Measurements from ENCODE around the gene HTATSF1.
A peak's percentile ranks its signal among the peaks of the same experiment; 100 is the strongest.

Gene HTATSF1

GRCh38 chrX:136491832-136492231 is 5.6 kb upstream of the HTATSF1 start:
- in situ Hi-C loops (cut with HindIII; ENCODE audit: low pct_ligation_motif_present, low pct_unique_long_range_greater_than_20kb, low sequenced_read_pairs), result no loop called here
- DNase-seq, result no peak

GRCh38 chrX:136493011-136493410 is 4.4 kb upstream of the HTATSF1 start:
- in situ Hi-C loops (cut with HindIII; ENCODE audit: low pct_ligation_motif_present, low pct_unique_long_range_greater_than_20kb, low sequenced_read_pairs), result no loop called here

GRCh38 chrX:136495043-136495442 is 2.3 kb upstream of the HTATSF1 start:
- in situ Hi-C loops (cut with HindIII; ENCODE audit: low pct_ligation_motif_present, low pct_unique_long_range_greater_than_20kb, low sequenced_read_pairs), result no loop called here
- no peak for DNase-seq

More at GRCh38 chrX:136493011-136493410, 4.4 kb upstream of the HTATSF1 start:
- no peak for DNase-seq

- in situ Hi-C loops (cut with HindIII; ENCODE audit: low pct_ligation_motif_present, low pct_unique_long_range_greater_than_20kb, low sequenced_read_pairs), result no loop called here
- no peak for DNase-seq
These were observed 1.1 kb upstream of the HTATSF1 start for GRCh38 chrX:136496186-136496763.

- in situ Hi-C loops (cut with HindIII; ENCODE audit: low pct_ligation_motif_present, low pct_unique_long_range_greater_than_20kb, low sequenced_read_pairs), result no loop called here
- DNase-seq, result peak; percentile 77
These were observed 432 bp upstream of the HTATSF1 start for GRCh38 chrX:136496764-136497555.

- in situ Hi-C loops (cut with HindIII; ENCODE audit: low pct_ligation_motif_present, low pct_unique_long_range_greater_than_20kb, low sequenced_read_pairs), result no loop called here
These were observed 21.7 kb downstream of the HTATSF1 start for GRCh38 chrX:136519069-136519468.

GRCh38 chrX:136523770-136524169 is 26.4 kb downstream of the HTATSF1 start:
- DNase-seq, result no peak
- in situ Hi-C loops (cut with HindIII; ENCODE audit: low pct_ligation_motif_present, low pct_unique_long_range_greater_than_20kb, low sequenced_read_pairs), result no loop called here

More at GRCh38 chrX:136519069-136519468, 21.7 kb downstream of the HTATSF1 start:
- DNase-seq, result no peak

- in situ Hi-C loops (cut with HindIII; ENCODE audit: low pct_ligation_motif_present, low pct_unique_long_range_greater_than_20kb, low sequenced_read_pairs), result no loop called here
- peak; percentile 60 for DNase-seq
These were observed 28.6 kb downstream of the HTATSF1 start for GRCh38 chrX:136525738-136526606.

- in situ Hi-C loops (cut with HindIII; ENCODE audit: low pct_ligation_motif_present, low pct_unique_long_range_greater_than_20kb, low sequenced_read_pairs), result no loop called here
- DNase-seq, result peak; percentile 23
These were observed 31.4 kb downstream of the HTATSF1 start for GRCh38 chrX:136528645-136529315.

- DNase-seq, result no peak
- in situ Hi-C loops (cut with HindIII; ENCODE audit: low pct_ligation_motif_present, low pct_unique_long_range_greater_than_20kb, low sequenced_read_pairs), result no loop called here
These were observed 32.4 kb downstream of the HTATSF1 start for GRCh38 chrX:136529795-136530194.

GRCh38 chrX:136531951-136532350 is 34.6 kb downstream of the HTATSF1 start, which contains the start of gene VGLL1:
VGLL1 (plus strand) TSS chrX:136532215; CDS start chrX:136536021, 3,806 bp downstream.
- DNase-seq, result no peak
- in situ Hi-C loops (cut with HindIII; ENCODE audit: low pct_ligation_motif_present, low pct_unique_long_range_greater_than_20kb, low sequenced_read_pairs), result no loop called here

- no peak for DNase-seq
- in situ Hi-C loops (cut with HindIII; ENCODE audit: low pct_ligation_motif_present, low pct_unique_long_range_greater_than_20kb, low sequenced_read_pairs), result no loop called here
These were observed 36.7 kb downstream of the HTATSF1 start for GRCh38 chrX:136534131-136534530.

- no peak for DNase-seq
- in situ Hi-C loops (cut with HindIII; ENCODE audit: low pct_ligation_motif_present, low pct_unique_long_range_greater_than_20kb, low sequenced_read_pairs), result no loop called here
These were observed 41.4 kb downstream of the HTATSF1 start for GRCh38 chrX:136538811-136539210.

GRCh38 chrX:136540226-136540625 is 42.8 kb downstream of the HTATSF1 start:
- no peak for DNase-seq
- in situ Hi-C loops (cut with HindIII; ENCODE audit: low pct_ligation_motif_present, low pct_unique_long_range_greater_than_20kb, low sequenced_read_pairs), result no loop called here

- DNase-seq, result no peak
- in situ Hi-C loops (cut with HindIII; ENCODE audit: low pct_ligation_motif_present, low pct_unique_long_range_greater_than_20kb, low sequenced_read_pairs), result no loop called here
These were observed 43.9 kb downstream of the HTATSF1 start for GRCh38 chrX:136541294-136541693.

- in situ Hi-C loops (cut with HindIII; ENCODE audit: low pct_ligation_motif_present, low pct_unique_long_range_greater_than_20kb, low sequenced_read_pairs), result no loop called here
These were observed 44.9 kb downstream of the HTATSF1 start for GRCh38 chrX:136542281-136542680.

GRCh38 chrX:136546371-136546781 is 49.0 kb downstream of the HTATSF1 start:
- in situ Hi-C loops (cut with HindIII; ENCODE audit: low pct_ligation_motif_present, low pct_unique_long_range_greater_than_20kb, low sequenced_read_pairs), result no loop called here
- no peak for DNase-seq

More at GRCh38 chrX:136542281-136542680, 44.9 kb downstream of the HTATSF1 start:
- DNase-seq, result no peak

GRCh38 chrX:136549226-136549625 is 51.8 kb downstream of the HTATSF1 start:
- DNase-seq, result no peak
- in situ Hi-C loops (cut with HindIII; ENCODE audit: low pct_ligation_motif_present, low pct_unique_long_range_greater_than_20kb, low sequenced_read_pairs), result no loop called here

All from ACHN (cell line).